K562 (cell line): ENCODE results near the gene SCN8A. TPM values are rescaled to one million over a fixed set of nuclear protein-coding genes. Genes with fewer than 3 reads are reported as not detected.
A peak's percentile ranks its signal among the peaks of the same experiment; 100 is the strongest.

ENCODE experiments used
- ATAC-seq: fragments of 200-7000 bp; cut with Tn5 transposase; 3 replicates; pipeline ENCODE4 v1.9.1; 2020; ENCODE audit warnings: moderate library complexity
- BruUV-seq: library from RNA; stranded (reverse); fragments of 400-500 nt; replicated peaks from 2 replicates; lab custom pipeline; 2021; lab: Mats Ljungman, UMichigan
- CTCF ChIA-PET: fragments of 300-600 bp; formaldehyde crosslinking; extraction: SDS; loops from one replicate; lab custom pipeline; 2021; ENCODE audit warnings: low intra/inter-chr PET ratio; lab: Yijun Ruan, JAX
- POLR2A ChIA-PET: fragments of 300-600, 350-650 bp; sonication (Branson Sonifier 250); formaldehyde crosslinking; extraction: SDS; loops from one replicate; lab custom pipeline; 2021; ENCODE audit warnings: antibody characterized with exemption, inconsistent platforms; lab: Yijun Ruan, JAX
- DNase-seq, 4 experiments: peaks; one replicate each; pipeline versions ENCODE4 v3.0.0 to v3.0.0-alpha.2; 2011 to 2018; ENCODE audit warnings: low spot score in 3 of 4, mixed read lengths in 3 of 4; ENCODE audit errors: extremely low read depth in 1 of 4
- FAIRE-seq: peaks from 2 replicates; lab custom pipeline; 2011; peaks lifted over from hg19 to GRCh38; lab: Jason Lieb, UNC
- H2AFZ ChIP-seq: 2 replicates; pipeline ENCODE4 v1.6.0; 2011; ENCODE audit warnings: low read depth, low read length, control low read depth, inconsistent platforms
- H3K27ac ChIP-seq: fragments of 200-600 bp; 3 replicates; pipeline ENCODE4 v1.8.0; 2011; ENCODE audit warnings: low read depth, mild to moderate bottlenecking, control low read depth, inconsistent platforms, low read length, moderate library complexity, mixed read lengths; ENCODE audit errors: extremely low read depth
- H3K27me3 ChIP-seq, 2 experiments: fragments of 300-600 bp in 1 of 2; 2 replicates in 1 of 2; 3 replicates in 1 of 2; pipeline versions ENCODE4 v1.6.0 to v1.8.0; 2011; ENCODE audit warnings: inconsistent platforms in 2 of 2, low read length in 2 of 2, mild to moderate bottlenecking in 1 of 2, mixed read lengths in 1 of 2, moderate library complexity in 1 of 2; ENCODE audit not compliant: control insufficient read depth in 2 of 2, insufficient read depth in 2 of 2
- H3K36me3 ChIP-seq: fragments of 300-600 bp; 3 replicates; pipeline ENCODE4 v1.8.0; 2011; ENCODE audit warnings: mild to moderate bottlenecking, low read length, inconsistent platforms; ENCODE audit not compliant: control insufficient read depth, insufficient read depth
- H3K4me1 ChIP-seq, 2 experiments: fragments of 200-600 bp in 1 of 2; replicated peaks in 1 of 2; 2 replicates in 1 of 2; 3 replicates in 1 of 2; pipeline versions ENCODE4 v1.5.1 to v1.8.0; 2011; ENCODE audit warnings: inconsistent platforms in 2 of 2, low read length in 2 of 2, mild to moderate bottlenecking in 1 of 2, mixed read lengths in 1 of 2, moderate library complexity in 1 of 2; ENCODE audit not compliant: control insufficient read depth in 2 of 2, insufficient read depth in 2 of 2
- H3K4me2 ChIP-seq: 2 replicates; pipeline ENCODE4 v1.6.1; 2011; ENCODE audit warnings: low read length, control low read depth, inconsistent platforms, mixed read lengths; ENCODE audit not compliant: insufficient read depth
- H3K4me3 ChIP-seq: fragments of 200-600 bp; sonication (generic), shearing (Covaris generic); 2 replicates; pipeline ENCODE4 v1.5.1; 2016; ENCODE audit warnings: control low read depth, inconsistent platforms
- H3K79me2 ChIP-seq: fragments of 200-600 bp; 3 replicates; pipeline ENCODE4 v1.8.0; 2011; ENCODE audit warnings: low read length, inconsistent platforms; ENCODE audit not compliant: control insufficient read depth, insufficient read depth
- H3K9ac ChIP-seq, 2 experiments: 2 replicates each; pipeline versions ENCODE4 v1.6.0 to v1.6.1; 2011; ENCODE audit warnings: low read depth in 2 of 2, low read length in 2 of 2, control low read depth in 1 of 2, inconsistent platforms in 1 of 2, mild to moderate bottlenecking in 1 of 2, mixed read lengths in 1 of 2; ENCODE audit not compliant: insufficient read depth in 1 of 2
- H3K9me1 ChIP-seq: one replicate; pipeline ENCODE4 v1.6.0; 2011; ENCODE audit warnings: inconsistent platforms, mild to moderate bottlenecking, low read length, moderate library complexity; ENCODE audit not compliant: control insufficient read depth, insufficient read depth
- H3K9me3 ChIP-seq: replicated peaks from 2 replicates; pipeline ENCODE4 v1.5.1; 2011; ENCODE audit warnings: low read depth, low read length, inconsistent platforms; ENCODE audit not compliant: control insufficient read depth, insufficient read depth
- H4K20me1 ChIP-seq: replicated peaks from 2 replicates; pipeline ENCODE4 v1.6.1; 2011; ENCODE audit warnings: low read length, inconsistent platforms, mixed read lengths; ENCODE audit not compliant: control insufficient read depth, insufficient read depth
- C11orf30 ChIP-seq: fragments of 450-650 bp; IDR thresholded peaks from 2 replicates; pipeline ENCODE4 v1.6.1; 2016; ENCODE audit warnings: low read depth, mild to moderate bottlenecking
- CC2D1A ChIP-seq: fragments of 450-650 bp; IDR thresholded peaks from 2 replicates; pipeline ENCODE4 v1.6.1; 2017; ENCODE audit warnings: mild to moderate bottlenecking
- KLF13 ChIP-seq: fragments of 450-650 bp; IDR thresholded peaks from 2 replicates; pipeline ENCODE4 v1.6.1; 2016; ENCODE audit warnings: missing genetic modification characterization, low read depth, mild to moderate bottlenecking, missing compliant biosample characterization, moderate library complexity, borderline replicate concordance
- ZNF316 ChIP-seq: fragments of 450-650 bp; IDR thresholded peaks from 2 replicates; pipeline ENCODE4 v1.6.1; 2016
- ZNF592 ChIP-seq: fragments of 450-650 bp; IDR thresholded peaks from 2 replicates; pipeline ENCODE4 v1.6.1; 2017; ENCODE audit warnings: antibody characterized with exemption, mild to moderate bottlenecking
- WGBS: fragments of 100-300 bp; shearing (Covaris generic); methylation state at CpG from one replicate; pipeline ENCODE4 v1.1.6; 2016; ENCODE audit warnings: low coverage, mixed read lengths; ENCODE audit not compliant: insufficient coverage; ENCODE audit errors: missing lambda C conversion rate; 5-methylcytosine and 5-hydroxymethylcytosine counted together
- in situ Hi-C: fragments of 300-500 bp; cut with MboI; formaldehyde crosslinking; loops from 4 replicates; pipeline ENCODE4 v1.15.0; 2018; ENCODE audit warnings: inconsistent platforms, mixed read lengths
- intact Hi-C: fragments of 100-400 bp; cut with micrococcal nuclease; formaldehyde crosslinking; loops from 2 replicates; pipeline ENCODE4 v1.14.2; 2022
- polyA plus RNA-seq, 8 experiments: library from polyadenylated mRNA; depleted of rRNA in 4 of 8; stranded (reverse) in 5 of 8; unstranded in 3 of 8; fragments of >200 nt; fragmentation: Nextera tagmentation in 2 of 8; fragmentation: Illumina TruSeq in 1 of 8; extraction: Ambion mirVana in 2 of 8; extraction: Trizol in 1 of 8; gene quantifications; 2 replicates each; pipeline versions ENCODE4 v1.2.1 to v1.2.3, GENCODE V29; 2011 to 2014; ENCODE audit warnings: inconsistent platforms in 1 of 8, missing spikeins in 1 of 8
- total RNA-seq, 7 experiments: library from RNA; depleted of rRNA in 6 of 7; stranded (reverse); fragments of >200 nt in 6 of 7; fragmentation: Illumina TruSeq in 2 of 7; extraction: Trizol in 2 of 7; gene quantifications; 2 replicates each; pipeline versions ENCODE4 v1.2.1 to v1.2.3, GENCODE V29; 2011 to 2021; ENCODE audit warnings: low replicate concordance in 1 of 7
- TF ChIP-seq, protein P1 (sequence below): fragments of 450-650 bp; IDR thresholded peaks from 2 replicates; pipeline ENCODE4 v1.6.1; 2016; ENCODE audit warnings: borderline replicate concordance
- TF ChIP-seq, protein P2 (sequence below): sonication (generic); formaldehyde crosslinking; IDR thresholded peaks from 2 replicates; pipeline ENCODE4 v1.5.0; 2020; ENCODE audit warnings: missing genetic modification reagents

The SCN8A gene
- total and polyA plus RNA-seq, 9 of the 15 experiments (the other 6 are each of a cell fraction or from before 2014, with no cell fraction given): 0.03 to 0.29 (median 0.15) TPM; not detected in 1

GRCh38 chr12:51699219-51699618 is 108.2 kb downstream of the SCN8A start:
- H3K9me1 ChIP-seq: no peaks in the 10 kb centered on the region
- in situ Hi-C loops (no loop called here), intact Hi-C loops (no loop called here)
- no peak overlapping the region for H3K27ac ChIP-seq
- H4K20me1 ChIP-seq: no peaks in the 10 kb centered on the region
- H3K4me2 ChIP-seq: no peak overlapping the region
- H3K4me3 ChIP-seq: no peak overlapping the region
- TF ChIP-seq, protein P1, sequence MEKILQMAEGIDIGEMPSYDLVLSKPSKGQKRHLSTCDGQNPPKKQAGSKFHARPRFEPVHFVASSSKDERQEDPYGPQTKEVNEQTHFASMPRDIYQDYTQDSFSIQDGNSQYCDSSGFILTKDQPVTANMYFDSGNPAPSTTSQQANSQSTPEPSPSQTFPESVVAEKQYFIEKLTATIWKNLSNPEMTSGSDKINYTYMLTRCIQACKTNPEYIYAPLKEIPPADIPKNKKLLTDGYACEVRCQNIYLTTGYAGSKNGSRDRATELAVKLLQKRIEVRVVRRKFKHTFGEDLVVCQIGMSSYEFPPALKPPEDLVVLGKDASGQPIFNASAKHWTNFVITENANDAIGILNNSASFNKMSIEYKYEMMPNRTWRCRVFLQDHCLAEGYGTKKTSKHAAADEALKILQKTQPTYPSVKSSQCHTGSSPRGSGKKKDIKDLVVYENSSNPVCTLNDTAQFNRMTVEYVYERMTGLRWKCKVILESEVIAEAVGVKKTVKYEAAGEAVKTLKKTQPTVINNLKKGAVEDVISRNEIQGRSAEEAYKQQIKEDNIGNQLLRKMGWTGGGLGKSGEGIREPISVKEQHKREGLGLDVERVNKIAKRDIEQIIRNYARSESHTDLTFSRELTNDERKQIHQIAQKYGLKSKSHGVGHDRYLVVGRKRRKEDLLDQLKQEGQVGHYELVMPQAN: no peak
- TF ChIP-seq C11orf30 (peak; percentile 28; the same call in 1 of the 2 replicates), ZNF316 (peak; percentile 54; the same call in 1 of the 2 replicates)
- ChIA-PET CTCF (no interaction called here), POLR2A (interaction anchor here (0.7 kb wide), 1 partner anchor 12 kb away, joined by 3 read pairs; no protein-coding TSS in a partner anchor)
- no peak for FAIRE-seq
- DNase-seq: no peak
- no peaks in the 10 kb centered on the region for H3K36me3 ChIP-seq
- peaks cover 6 to 10% of the 10 kb centered on the region in 2 experiments; a peak in 4 of 5 replicates for H3K27me3 ChIP-seq
- no peaks in the 10 kb centered on the region for H3K79me2 ChIP-seq
- no peaks in the 10 kb centered on the region for H3K9me3 ChIP-seq
- H3K4me1 ChIP-seq: no peaks in the 10 kb centered on the region
- no peak overlapping the region for H2AFZ ChIP-seq
- H3K9ac ChIP-seq: no peak overlapping the region
- 0% methylated on average over 1 of the region's 1 CpG for WGBS
- ATAC-seq: no peak
- no TSS peak for BruUV-seq

DNA sequence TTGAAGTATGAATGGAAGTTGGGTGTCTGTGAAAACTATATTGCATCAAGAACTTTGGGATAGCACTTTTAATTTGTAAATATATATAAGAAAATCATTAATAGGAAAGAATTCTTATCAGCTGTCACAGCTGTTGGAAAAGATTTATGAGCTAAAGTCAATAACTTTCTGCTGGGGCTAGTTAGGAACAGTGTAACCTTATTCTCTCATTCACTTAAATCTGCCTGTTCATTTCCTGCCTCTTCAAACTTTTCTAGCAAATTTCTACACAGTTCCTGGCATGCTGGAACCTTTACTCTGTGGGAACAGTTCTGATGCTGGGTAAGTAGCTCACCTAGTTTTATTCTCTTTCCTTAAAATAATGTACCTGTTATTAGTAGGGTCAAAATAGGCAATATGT is 109.9 kb downstream of the SCN8A start:
- no peak overlapping the region for H3K4me2 ChIP-seq
- CTCF ChIA-PET: no interaction called here
- H3K27ac ChIP-seq: no peak overlapping the region
- H3K9me3 ChIP-seq: no peaks in the 10 kb centered on the region
- no peaks in the 10 kb centered on the region for H3K9me1 ChIP-seq
- no peaks in the 10 kb centered on the region for H3K4me1 ChIP-seq
- no peaks in the 10 kb centered on the region for H3K36me3 ChIP-seq
- peaks cover 6 to 9% of the 10 kb centered on the region in 2 experiments; a peak in 3 of 5 replicates for H3K27me3 ChIP-seq
- H3K9ac ChIP-seq: no peak overlapping the region
- in situ Hi-C loops: no loop called here
- intact Hi-C loops: no loop called here
- H2AFZ ChIP-seq: no peak overlapping the region
- FAIRE-seq (no peak), ATAC-seq (no peak), DNase-seq (no peak)
- no peak overlapping the region for H3K4me3 ChIP-seq
- no peaks in the 10 kb centered on the region for H4K20me1 ChIP-seq
- no peaks in the 10 kb centered on the region for H3K79me2 ChIP-seq
- POLR2A ChIA-PET: interaction anchor here (0.6 kb wide), 1 partner anchor 127 kb away, joined by 3 read pairs; no protein-coding TSS in a partner anchor
- BruUV-seq: no TSS peak
- TF ChIP-seq ZNF592 (no peak), CC2D1A (no peak), KLF13 (tag) (no peak)
- TF ChIP-seq, protein P2, sequence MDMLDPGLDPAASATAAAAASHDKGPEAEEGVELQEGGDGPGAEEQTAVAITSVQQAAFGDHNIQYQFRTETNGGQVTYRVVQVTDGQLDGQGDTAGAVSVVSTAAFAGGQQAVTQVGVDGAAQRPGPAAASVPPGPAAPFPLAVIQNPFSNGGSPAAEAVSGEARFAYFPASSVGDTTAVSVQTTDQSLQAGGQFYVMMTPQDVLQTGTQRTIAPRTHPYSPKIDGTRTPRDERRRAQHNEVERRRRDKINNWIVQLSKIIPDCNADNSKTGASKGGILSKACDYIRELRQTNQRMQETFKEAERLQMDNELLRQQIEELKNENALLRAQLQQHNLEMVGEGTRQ (CRISPR knock-in tag): no peak
- TF ChIP-seq, all 486 proteins: peak for 0
